Stimulated activated CD4-positive, alpha-beta T cell treated with anti-CD3 and anti-CD28 coated beads, Interleukin-1b, Interleukin-23, amount 100 ng/mL, for 48 hours (primary cell): Measurements from ENCODE around the gene FBXL16.

Experiments used
- DNase-seq: peaks from one replicate; pipeline ENCODE4 v3.0.0-alpha.2; 2020

FBXL16 gene

GRCh38 chr16:734981-735881 lies 29.6 kb upstream of the FBXL16 start:
- DNase-seq: no peak

- DNase-seq: peak; percentile 1
Observed at GRCh38 chr16:734208-734980, 28.8 kb upstream of the FBXL16 start.

GRCh38 chr16:733382-734207 lies 28.0 kb upstream of the FBXL16 start:
- DNase-seq: peak; percentile 24

DNA sequence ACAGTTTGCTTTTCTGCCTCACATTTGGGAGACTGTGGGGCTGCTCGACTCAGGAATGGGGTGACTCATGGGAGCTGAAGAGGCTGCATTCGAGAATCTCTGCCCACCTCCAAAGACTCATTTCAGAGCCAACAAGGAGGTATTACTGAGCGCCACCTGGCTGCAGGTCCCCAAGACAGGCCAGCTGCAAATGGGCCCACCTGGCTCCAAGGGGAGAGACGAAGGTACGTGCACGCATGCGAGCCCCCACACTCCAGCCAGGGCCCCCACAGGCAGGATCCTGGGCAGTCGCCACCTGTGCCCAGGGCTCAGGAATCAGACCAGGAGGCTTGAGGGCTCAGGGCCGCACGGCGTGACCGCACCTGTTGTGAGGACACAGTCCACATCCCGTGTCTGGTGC lies 27.3 kb upstream of the FBXL16 start:
- DNase-seq: no peak

DNA sequence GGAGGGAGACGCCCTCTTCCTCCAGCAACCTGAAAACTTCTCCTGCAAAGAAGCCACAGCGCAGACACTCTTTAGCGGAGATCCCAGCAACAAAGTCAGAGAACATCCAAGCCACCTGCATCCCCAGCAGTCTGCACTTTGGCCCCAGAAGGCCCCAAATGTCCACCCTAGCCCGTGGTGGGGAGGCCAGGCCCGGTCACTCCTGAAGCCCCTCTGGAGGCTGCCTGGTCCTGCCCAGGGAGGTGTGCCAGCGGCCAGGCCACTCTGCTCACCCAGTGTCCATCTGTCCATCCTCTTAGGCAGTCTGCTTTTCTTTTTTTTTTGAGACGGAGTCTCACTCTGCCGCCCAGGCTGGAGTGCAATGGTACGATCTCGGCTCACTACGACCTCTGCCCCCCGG lies 26.7 kb upstream of the FBXL16 start:
- DNase-seq: no peak

DNA sequence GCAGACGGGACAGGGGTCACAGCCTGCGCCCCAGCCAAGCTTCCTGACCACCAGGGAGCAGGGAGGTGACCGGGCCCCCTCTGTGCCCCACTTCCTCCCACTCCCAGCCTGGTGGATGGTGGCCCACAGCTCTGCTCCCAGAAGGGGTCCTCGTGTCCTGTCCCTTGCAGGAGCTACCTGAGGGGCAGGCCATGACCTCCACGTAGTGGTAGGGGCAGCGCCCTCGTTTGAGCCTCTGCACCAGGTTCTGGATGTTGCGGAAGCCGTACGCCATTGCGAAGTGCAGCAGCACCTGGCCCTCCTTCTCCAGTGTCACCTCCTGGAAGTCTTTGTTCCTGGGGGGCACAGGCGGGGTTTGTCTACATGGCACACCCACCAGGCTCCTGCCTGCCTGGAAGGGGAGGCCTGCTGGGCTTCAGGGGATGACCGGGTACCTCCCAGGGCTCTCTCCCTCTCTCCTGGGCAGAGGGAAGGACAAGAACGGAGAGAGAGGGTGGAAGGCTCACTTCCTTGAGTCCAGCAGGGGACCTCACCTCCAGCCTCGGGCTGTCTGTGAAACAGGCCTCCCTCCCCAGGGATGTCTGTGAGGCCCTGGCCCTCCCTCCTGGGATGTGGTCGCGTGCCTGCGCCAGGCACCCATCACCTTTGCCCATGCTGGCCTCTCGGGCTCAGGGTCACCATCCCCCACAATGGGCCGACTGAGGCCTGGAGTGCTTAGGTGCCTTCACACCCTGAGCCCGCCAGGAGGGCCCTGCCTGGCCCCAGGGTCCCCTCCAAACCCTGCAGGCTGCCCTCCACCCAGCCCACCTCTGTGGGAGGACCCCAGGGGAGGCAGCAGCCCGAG lies 25.3 kb upstream of the FBXL16 start:
- DNase-seq: no peak

GRCh38 chr16:729768-730665 lies 24.4 kb upstream of the FBXL16 start:
- no peak for DNase-seq

DNA sequence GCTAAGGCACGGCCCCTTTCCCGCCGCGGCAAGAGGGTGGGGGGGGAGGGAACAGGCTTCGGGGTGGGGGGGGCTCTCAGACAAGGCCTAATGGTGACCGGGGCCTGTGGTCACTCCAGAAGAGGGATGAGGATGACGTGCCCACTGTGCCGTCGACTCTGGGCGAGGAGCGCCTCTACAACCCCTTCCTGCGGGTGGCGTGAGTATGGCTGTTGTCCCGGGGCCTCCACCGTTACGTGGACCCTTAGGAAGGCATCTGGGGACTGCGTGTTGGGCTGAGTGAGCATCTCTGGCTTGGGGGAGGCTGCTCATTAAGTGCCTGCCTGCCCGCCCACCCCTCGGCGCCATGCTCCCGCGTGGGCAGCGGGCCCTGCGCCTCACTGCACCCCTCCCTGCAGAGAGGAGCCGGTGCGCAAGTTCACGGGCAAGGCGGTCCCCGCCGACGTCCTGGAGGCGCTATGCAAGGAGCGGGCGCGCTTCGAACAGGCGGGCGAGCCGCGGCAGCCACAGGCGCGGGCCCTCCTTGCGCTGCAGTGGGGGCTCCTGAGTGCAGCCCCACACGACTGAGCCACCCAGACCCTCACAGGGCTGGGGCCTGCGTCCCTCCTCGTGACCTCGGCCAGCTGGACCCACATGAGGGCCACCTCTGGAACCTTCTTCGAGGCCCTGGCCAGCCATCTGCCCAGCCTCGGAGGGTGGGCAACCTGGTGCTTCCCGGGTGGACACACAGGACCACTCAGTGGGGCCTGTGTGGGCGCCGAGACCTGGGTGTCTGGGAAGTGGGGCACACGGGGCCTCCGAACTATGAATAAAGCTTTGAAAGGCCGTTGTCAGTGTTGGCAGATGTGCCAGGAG lies 23.5 kb upstream of the FBXL16 start:
- DNase-seq: no peak

GRCh38 chr16:728131-728889 lies 22.7 kb upstream of the FBXL16 start:
- DNase-seq: peak; percentile 56

GRCh38 chr16:727291-727977 lies 21.8 kb upstream of the FBXL16 start:
- DNase-seq: no peak

- peak; percentile 33 for DNase-seq
Observed at GRCh38 chr16:726438-727290, 21.1 kb upstream of the FBXL16 start, which contains the start of the genes CCDC78 and HAGHL. CCDC78 (minus strand) TSS chr16:726443; CDS start chr16:726367, 76 bp downstream. HAGHL (plus strand) TSS chr16:727106; CDS start chr16:727510, 404 bp downstream.

GRCh38 chr16:726188-726437 lies 20.5 kb upstream of the FBXL16 start:
- DNase-seq: no peak

DNA sequence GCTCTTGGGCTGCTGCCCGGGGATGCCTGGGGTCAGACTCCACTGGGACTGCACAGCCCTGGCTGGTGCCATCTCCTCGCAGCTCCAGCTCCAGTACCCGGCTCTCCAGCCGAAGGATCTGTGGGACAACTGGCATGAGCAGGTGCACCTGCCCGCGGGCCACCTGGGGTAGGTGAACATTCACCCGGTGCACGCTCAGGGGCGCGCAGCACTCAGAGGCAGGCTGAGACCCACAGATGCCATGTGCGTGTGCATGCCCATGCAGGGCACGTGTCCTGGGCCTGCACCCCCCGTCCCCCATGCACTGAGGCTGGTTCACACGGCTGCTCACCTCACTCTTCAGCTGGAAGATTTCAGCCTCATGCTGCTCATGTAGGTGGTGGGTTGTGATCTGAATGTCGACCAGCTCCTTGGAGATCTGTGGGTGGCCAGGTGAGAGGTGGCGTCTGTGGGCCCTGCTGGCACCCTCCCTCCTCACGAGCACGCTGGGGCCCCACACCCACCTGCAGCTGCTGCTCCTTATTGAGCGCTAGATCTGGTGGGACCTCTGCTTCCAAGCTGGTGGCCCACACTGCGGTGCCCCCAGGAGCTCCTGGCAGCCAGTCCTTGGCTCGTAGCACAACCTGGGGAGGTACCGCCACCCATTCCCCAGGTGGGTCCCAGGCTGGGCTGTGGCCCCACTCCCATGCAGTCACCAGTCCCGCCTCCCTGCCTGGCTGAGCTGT lies 20.0 kb upstream of the FBXL16 start:
- DNase-seq: no peak

GRCh38 chr16:725041-725376 lies 19.4 kb upstream of the FBXL16 start:
- DNase-seq: no peak

- DNase-seq: no peak
Observed at GRCh38 chr16:724188-725040, 18.8 kb upstream of the FBXL16 start.

GRCh38 chr16:723695-724094 lies 18.1 kb upstream of the FBXL16 start:
- DNase-seq: no peak
